ENCODE data around the gene PCDHA7. TPM values are rescaled to one million over a fixed set of nuclear protein-coding genes. Genes with fewer than 3 reads are reported as not detected.
A peak's percentile ranks its signal among the peaks of the same experiment; 100 is the strongest.
"Not testable (repeated sequence)": the region's sequence is repeated elsewhere in the genome, so short reads cannot be mapped to it uniquely, and the experiment has no call there.

PCDHA7 gene
- total RNA-seq, 4 donors from 2014 or later = 0.12 to 1.4 (median 0.86) TPM

GRCh38 chr5:140835622-140836510 is 1.8 kb downstream of the PCDHA7 start:
- TF ChIP-seq CTCF (IDR thresholded peaks at IDR 0.05) = no peak
- ATAC-seq (ENCODE audit: low FRiP score) (no peak), DNase-seq (ENCODE audit: low spot score) (no peak)

GRCh38 chr5:140840978-140841962 is 7.2 kb downstream of the PCDHA7 start, which contains the start of gene PCDHA8:
TSS of gene PCDHA8 (plus strand) at chr5:140841187. CDS start at chr5:140841322, 135 bp downstream.
- no peak for TF ChIP-seq CTCF (IDR thresholded peaks at IDR 0.05)
- DNase-seq (ENCODE audit: low spot score) = no peak
- no peak for ATAC-seq (ENCODE audit: low FRiP score)

- DNase-seq (ENCODE audit: low spot score) (no peak), ATAC-seq (ENCODE audit: low FRiP score) (no peak)
- no peak for TF ChIP-seq CTCF (IDR thresholded peaks at IDR 0.05)
Measured at GRCh38 chr5:140842798-140843733, 9.0 kb downstream of the PCDHA7 start.

- not testable (repeated sequence) for ATAC-seq (ENCODE audit: low FRiP score); DNase-seq (ENCODE audit: low spot score)
Measured at GRCh38 chr5:140848139-140849102, 14.4 kb downstream of the PCDHA7 start, which contains the start of gene PCDHA9. TSS of gene PCDHA9 (plus strand) at chr5:140848382. CDS start at chr5:140848496, 114 bp downstream.

GRCh38 chr5:140849831-140850634 is 16.0 kb downstream of the PCDHA7 start:
- ATAC-seq (ENCODE audit: low FRiP score) = peak; percentile 19
- not testable (repeated sequence) for DNase-seq (ENCODE audit: low spot score)

GRCh38 chr5:140855772-140856674 is 22.0 kb downstream of the PCDHA7 start, which contains the start of gene PCDHA10:
TSS of gene PCDHA10 (plus strand) at chr5:140855897. CDS start at chr5:140856049, 152 bp downstream.
- DNase-seq (ENCODE audit: low spot score) = no peak
- no peak for ATAC-seq (ENCODE audit: low FRiP score)
- no peak for TF ChIP-seq CTCF (IDR thresholded peaks at IDR 0.05)
